Panc1 (cell line): ENCODE results near the gene PEX6.

Experiments
- POLR2AphosphoS5 ChIP-seq: IDR thresholded peaks from 2 replicates; pipeline ENCODE4 v1.6.1; 2012; ENCODE audit warnings: mild to moderate bottlenecking, low read depth, low read length, moderate library complexity
- SIN3A ChIP-seq: IDR thresholded peaks from 2 replicates; pipeline ENCODE4 v1.6.1; 2012; ENCODE audit warnings: low read depth, mild to moderate bottlenecking, low read length, moderate library complexity, borderline replicate concordance; ENCODE audit not compliant: insufficient read depth
- TCF7L2 ChIP-seq: IDR thresholded peaks from 2 replicates; pipeline ENCODE4 v1.6.1; 2011; ENCODE audit warnings: mild to moderate bottlenecking, low read depth, low read length, inconsistent platforms
- TF ChIP-seq, protein P1 (sequence below): fragments of 450-650 bp; IDR thresholded peaks from 2 replicates; pipeline ENCODE4 v1.5.1; 2017; ENCODE audit warnings: mild to moderate bottlenecking
- TF ChIP-seq, protein P2 (sequence below), 2 experiments: IDR thresholded peaks; 2 replicates each; pipeline ENCODE4 v1.6.1; 2011 to 2012; ENCODE audit warnings: low read depth in 2 of 2, control low read depth in 1 of 2, low read length in 1 of 2, mild to moderate bottlenecking in 1 of 2, moderate library complexity in 1 of 2; ENCODE audit not compliant: insufficient read depth in 1 of 2

DNA sequence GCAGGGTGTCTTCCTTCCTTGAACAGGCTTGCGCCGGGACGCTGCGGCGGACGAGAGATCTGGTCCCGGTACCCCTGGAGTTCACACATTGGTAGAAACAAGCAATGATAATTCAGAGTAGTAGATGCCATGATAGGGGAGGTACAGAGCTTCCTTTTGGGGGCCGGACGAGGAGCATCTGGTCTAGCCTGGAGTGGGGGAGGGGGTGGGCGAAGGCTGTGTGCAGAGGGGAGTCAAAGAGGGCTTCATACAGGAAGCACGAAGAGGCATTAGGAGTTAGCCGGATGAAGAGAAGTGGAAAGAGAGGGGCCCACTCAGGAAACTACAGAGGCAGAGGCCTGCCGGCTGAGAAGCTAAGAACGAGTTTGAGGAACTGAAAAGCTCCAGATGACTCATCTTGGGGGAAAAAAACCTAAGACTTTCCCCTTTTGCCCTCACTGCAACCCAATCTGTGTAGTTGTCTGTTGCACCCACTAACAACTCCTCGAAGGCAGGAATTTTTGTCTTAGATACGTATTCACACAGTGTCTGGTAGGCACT is 49.1 kb downstream of the PEX6 start:
- TF ChIP-seq, protein P1, sequence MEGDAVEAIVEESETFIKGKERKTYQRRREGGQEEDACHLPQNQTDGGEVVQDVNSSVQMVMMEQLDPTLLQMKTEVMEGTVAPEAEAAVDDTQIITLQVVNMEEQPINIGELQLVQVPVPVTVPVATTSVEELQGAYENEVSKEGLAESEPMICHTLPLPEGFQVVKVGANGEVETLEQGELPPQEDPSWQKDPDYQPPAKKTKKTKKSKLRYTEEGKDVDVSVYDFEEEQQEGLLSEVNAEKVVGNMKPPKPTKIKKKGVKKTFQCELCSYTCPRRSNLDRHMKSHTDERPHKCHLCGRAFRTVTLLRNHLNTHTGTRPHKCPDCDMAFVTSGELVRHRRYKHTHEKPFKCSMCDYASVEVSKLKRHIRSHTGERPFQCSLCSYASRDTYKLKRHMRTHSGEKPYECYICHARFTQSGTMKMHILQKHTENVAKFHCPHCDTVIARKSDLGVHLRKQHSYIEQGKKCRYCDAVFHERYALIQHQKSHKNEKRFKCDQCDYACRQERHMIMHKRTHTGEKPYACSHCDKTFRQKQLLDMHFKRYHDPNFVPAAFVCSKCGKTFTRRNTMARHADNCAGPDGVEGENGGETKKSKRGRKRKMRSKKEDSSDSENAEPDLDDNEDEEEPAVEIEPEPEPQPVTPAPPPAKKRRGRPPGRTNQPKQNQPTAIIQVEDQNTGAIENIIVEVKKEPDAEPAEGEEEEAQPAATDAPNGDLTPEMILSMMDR, result no peak
- TF ChIP-seq POLR2AphosphoS5 (no peak), SIN3A (no peak), TCF7L2 (no peak)
- TF ChIP-seq, protein P2, sequence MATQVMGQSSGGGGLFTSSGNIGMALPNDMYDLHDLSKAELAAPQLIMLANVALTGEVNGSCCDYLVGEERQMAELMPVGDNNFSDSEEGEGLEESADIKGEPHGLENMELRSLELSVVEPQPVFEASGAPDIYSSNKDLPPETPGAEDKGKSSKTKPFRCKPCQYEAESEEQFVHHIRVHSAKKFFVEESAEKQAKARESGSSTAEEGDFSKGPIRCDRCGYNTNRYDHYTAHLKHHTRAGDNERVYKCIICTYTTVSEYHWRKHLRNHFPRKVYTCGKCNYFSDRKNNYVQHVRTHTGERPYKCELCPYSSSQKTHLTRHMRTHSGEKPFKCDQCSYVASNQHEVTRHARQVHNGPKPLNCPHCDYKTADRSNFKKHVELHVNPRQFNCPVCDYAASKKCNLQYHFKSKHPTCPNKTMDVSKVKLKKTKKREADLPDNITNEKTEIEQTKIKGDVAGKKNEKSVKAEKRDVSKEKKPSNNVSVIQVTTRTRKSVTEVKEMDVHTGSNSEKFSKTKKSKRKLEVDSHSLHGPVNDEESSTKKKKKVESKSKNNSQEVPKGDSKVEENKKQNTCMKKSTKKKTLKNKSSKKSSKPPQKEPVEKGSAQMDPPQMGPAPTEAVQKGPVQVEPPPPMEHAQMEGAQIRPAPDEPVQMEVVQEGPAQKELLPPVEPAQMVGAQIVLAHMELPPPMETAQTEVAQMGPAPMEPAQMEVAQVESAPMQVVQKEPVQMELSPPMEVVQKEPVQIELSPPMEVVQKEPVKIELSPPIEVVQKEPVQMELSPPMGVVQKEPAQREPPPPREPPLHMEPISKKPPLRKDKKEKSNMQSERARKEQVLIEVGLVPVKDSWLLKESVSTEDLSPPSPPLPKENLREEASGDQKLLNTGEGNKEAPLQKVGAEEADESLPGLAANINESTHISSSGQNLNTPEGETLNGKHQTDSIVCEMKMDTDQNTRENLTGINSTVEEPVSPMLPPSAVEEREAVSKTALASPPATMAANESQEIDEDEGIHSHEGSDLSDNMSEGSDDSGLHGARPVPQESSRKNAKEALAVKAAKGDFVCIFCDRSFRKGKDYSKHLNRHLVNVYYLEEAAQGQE (IDR thresholded peaks at IDR 0.05; ENCODE audit: insufficient read depth in 1 of 2, low read depth in 2 of 2, low read length in 1 of 2), result no peak
